Stimulated activated CD8-positive, alpha-beta memory T cell treated with anti-CD3 and anti-CD28 coated beads, Interleukin-7, amount 100 ng/mL, for 48 hours (primary cell): ENCODE data around the gene PRKCA.

Source experiments
- DNase-seq, 2 donors: peaks; one replicate each; pipeline ENCODE4 v3.0.0-alpha.2; 2020; ENCODE audit warnings: low read depth in 1 of 2; ENCODE audit errors: extremely low read depth in 1 of 2

Gene PRKCA

GRCh38 chr17:66531851-66532295, 229.5 kb downstream of the PRKCA start:
- DNase-seq: no peak

GRCh38 chr17:66533572-66533971, 231.2 kb downstream of the PRKCA start:
- DNase-seq: no peak

GRCh38 chr17:66533986-66534385, 231.6 kb downstream of the PRKCA start:
- no peak for DNase-seq

GRCh38 chr17:66535611-66536010, 233.2 kb downstream of the PRKCA start:
- no peak for DNase-seq

GRCh38 chr17:66537502-66537901, 235.1 kb downstream of the PRKCA start:
- DNase-seq: no peak

- no peak for DNase-seq
These were observed 236.4 kb downstream of the PRKCA start for GRCh38 chr17:66538776-66539175.

GRCh38 chr17:66540131-66540781, 237.8 kb downstream of the PRKCA start:
- DNase-seq: no peak

- no peak for DNase-seq
These were observed 239.2 kb downstream of the PRKCA start for GRCh38 chr17:66541461-66542128.

GRCh38 chr17:66542129-66542966, 239.9 kb downstream of the PRKCA start:
- DNase-seq: no peak

GRCh38 chr17:66542967-66543520, 240.6 kb downstream of the PRKCA start:
- DNase-seq: no peak

GRCh38 chr17:66543526-66543925, 241.1 kb downstream of the PRKCA start:
- DNase-seq: no peak

- DNase-seq: no peak
These were observed 243.5 kb downstream of the PRKCA start for GRCh38 chr17:66545918-66546317.

- DNase-seq: no peak
These were observed 244.9 kb downstream of the PRKCA start for GRCh38 chr17:66547151-66547865.

- DNase-seq: peak; percentile 32 to 47
These were observed 245.7 kb downstream of the PRKCA start for GRCh38 chr17:66548158-66548557.

GRCh38 chr17:66548659-66549310, 246.4 kb downstream of the PRKCA start:
- no peak for DNase-seq

- no peak for DNase-seq
These were observed 246.9 kb downstream of the PRKCA start for GRCh38 chr17:66549311-66549704.

- DNase-seq: no peak
These were observed 247.4 kb downstream of the PRKCA start for GRCh38 chr17:66549731-66550207.

GRCh38 chr17:66551839-66552238, 249.4 kb downstream of the PRKCA start:
- DNase-seq: no peak

- no peak for DNase-seq
These were observed 250.0 kb downstream of the PRKCA start for GRCh38 chr17:66552371-66552770.

- DNase-seq: no peak
These were observed 253.2 kb downstream of the PRKCA start for GRCh38 chr17:66555605-66556004.
